Prostate gland (tissue), 2 donors: ENCODE data around the gene INPP5K. TPM values are rescaled to one million over a fixed set of nuclear protein-coding genes. Genes with fewer than 3 reads are reported as not detected.

Experiments
- DNase-seq: peaks from one replicate; pipeline ENCODE4 v3.0.0-alpha.2; 2019; ENCODE audit warnings: low spot score
- H3K27ac ChIP-seq, 2 donors: fragments of 200-600 bp; sonication (generic); 2 replicates each; pipeline ENCODE4 v1.5.1; 2017 to 2019
- H3K27me3 ChIP-seq: fragments of 200-600 bp; sonication (generic); replicated peaks from 2 replicates; pipeline ENCODE4 v1.5.1; 2019; ENCODE audit not compliant: insufficient read depth
- H3K36me3 ChIP-seq, 2 donors: fragments of 200-600 bp; sonication (generic); 1 replicate in 1 of 2; 2 replicates in 1 of 2; pipeline versions ENCODE4 v1.5.1 to v1.8.1; 2017 to 2019
- H3K4me1 ChIP-seq: fragments of 200-600 bp; sonication (generic); replicated peaks from 2 replicates; pipeline ENCODE4 v1.5.1; 2019
- H3K4me3 ChIP-seq, 2 donors: fragments of 200-600 bp; sonication (generic); 2 replicates each; pipeline ENCODE4 v1.5.1; 2017 to 2019
- H3K9me3 ChIP-seq: fragments of 200-600 bp; sonication (generic); 2 replicates; pipeline ENCODE4 v1.5.1; 2017
- POLR2A ChIP-seq: fragments of 450-650 bp; IDR thresholded peaks from one replicate; pipeline ENCODE4 v1.6.1; 2016; ENCODE audit warnings: antibody characterized with exemption, mild to moderate bottlenecking
- POLR2AphosphoS5 ChIP-seq: sonication (generic); formaldehyde crosslinking; IDR thresholded peaks from one replicate; pipeline ENCODE4 v1.6.1; 2017; ENCODE audit warnings: antibody characterized with exemption
- WGBS: methylation state at CpG from one replicate; pipeline ENCODE4 v1.1.5; 2018; 5-methylcytosine and 5-hydroxymethylcytosine counted together
- intact Hi-C: fragments of 100-400 bp; cut with DNase I; formaldehyde crosslinking; loops from one replicate; pipeline ENCODE4 v1.14.2; 2022
- total RNA-seq, 2 donors: library from RNA; depleted of rRNA; stranded (reverse); fragments of >200 nt; gene quantifications; one replicate each; pipeline ENCODE4 v1.1.0, GENCODE V29; 2016
- TF ChIP-seq, protein P1 (sequence below), 4 experiments: fragments of 200-600 bp in 2 of 4; fragments of 450-650 bp in 2 of 4; sonication (generic) in 2 of 4; IDR thresholded peaks; 1 replicate in 3 of 4; 2 replicates in 1 of 4; pipeline ENCODE4 v1.5.1; 2016 to 2019; ENCODE audit warnings: antibody characterized with exemption in 4 of 4, mild to moderate bottlenecking in 2 of 4, moderate library complexity in 2 of 4

Gene INPP5K
- total RNA-seq, 2 donors from 2014 or later, result 82.7 to 87.4 TPM

GRCh38 chr17:1561420-1562175 lies 45.2 kb upstream of the INPP5K start:
- intact Hi-C loops, result no loop called here
- H3K4me3 ChIP-seq, result peak overlapping the region; percentile 89
- no peaks in the 10 kb centered on the region for H3K36me3 ChIP-seq
- WGBS, result 3% methylated on average over 47 of the region's 47 CpGs
- DNase-seq, result no peak
- peaks cover 19% of the 10 kb centered on the region for H3K4me1 ChIP-seq
- H3K27me3 ChIP-seq, result no peaks in the 10 kb centered on the region
- TF ChIP-seq, protein P1, sequence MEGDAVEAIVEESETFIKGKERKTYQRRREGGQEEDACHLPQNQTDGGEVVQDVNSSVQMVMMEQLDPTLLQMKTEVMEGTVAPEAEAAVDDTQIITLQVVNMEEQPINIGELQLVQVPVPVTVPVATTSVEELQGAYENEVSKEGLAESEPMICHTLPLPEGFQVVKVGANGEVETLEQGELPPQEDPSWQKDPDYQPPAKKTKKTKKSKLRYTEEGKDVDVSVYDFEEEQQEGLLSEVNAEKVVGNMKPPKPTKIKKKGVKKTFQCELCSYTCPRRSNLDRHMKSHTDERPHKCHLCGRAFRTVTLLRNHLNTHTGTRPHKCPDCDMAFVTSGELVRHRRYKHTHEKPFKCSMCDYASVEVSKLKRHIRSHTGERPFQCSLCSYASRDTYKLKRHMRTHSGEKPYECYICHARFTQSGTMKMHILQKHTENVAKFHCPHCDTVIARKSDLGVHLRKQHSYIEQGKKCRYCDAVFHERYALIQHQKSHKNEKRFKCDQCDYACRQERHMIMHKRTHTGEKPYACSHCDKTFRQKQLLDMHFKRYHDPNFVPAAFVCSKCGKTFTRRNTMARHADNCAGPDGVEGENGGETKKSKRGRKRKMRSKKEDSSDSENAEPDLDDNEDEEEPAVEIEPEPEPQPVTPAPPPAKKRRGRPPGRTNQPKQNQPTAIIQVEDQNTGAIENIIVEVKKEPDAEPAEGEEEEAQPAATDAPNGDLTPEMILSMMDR (IDR thresholded peaks at IDR 0.05), result peak in 2 of 4 experiments; percentile 34 to 38
- TF ChIP-seq POLR2A, result no peak
- H3K27ac ChIP-seq, result peak overlapping the region; percentile 79 to 91
- no peaks in the 10 kb centered on the region for H3K9me3 ChIP-seq

DNA sequence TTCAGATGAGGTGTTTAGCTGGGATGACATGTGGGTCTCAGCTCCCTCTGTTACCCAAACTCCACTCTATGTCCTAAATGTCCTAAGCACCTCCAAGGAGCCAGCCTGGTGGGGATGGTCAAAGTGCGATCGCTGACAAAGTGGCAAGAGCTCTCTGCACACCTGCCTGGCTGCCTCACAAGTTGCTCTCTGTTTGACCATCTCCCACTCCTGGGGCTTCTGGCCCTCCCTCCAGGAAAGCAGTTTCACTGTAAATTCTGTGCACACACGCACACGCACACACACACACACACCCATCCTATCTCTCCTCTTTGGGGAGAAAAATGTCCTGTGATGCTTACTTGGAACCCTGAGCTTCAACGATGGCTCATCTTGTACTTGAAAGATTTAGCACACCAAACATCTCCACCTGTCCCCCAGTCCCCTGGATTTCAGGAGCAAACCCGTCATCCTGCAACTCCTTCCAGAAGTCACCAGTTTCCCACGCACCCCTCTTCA lies 44.5 kb upstream of the INPP5K start:
- TF ChIP-seq POLR2A (no peak), POLR2AphosphoS5 (no peak)
- TF ChIP-seq, protein P1 (IDR thresholded peaks at IDR 0.05), result no peak
- WGBS, result 59% methylated on average over 7 of the region's 7 CpGs
- intact Hi-C loops, result no loop called here
- Histone ChIP-seq H3K36me3 (no peaks in the 10 kb centered on the region), H3K4me1 (peaks cover 19% of the 10 kb centered on the region), H3K4me3 (peak overlapping the region in 1 of 2 donors; percentile 89), H3K27ac (peak overlapping the region; percentile 1 to 91), H3K27me3 (no peaks in the 10 kb centered on the region), H3K9me3 (no peaks in the 10 kb centered on the region)
- DNase-seq, result no peak

GRCh38 chr17:1560101-1560857 lies 43.9 kb upstream of the INPP5K start:
- WGBS, result 27% methylated on average over 22 of the region's 22 CpGs
- H3K36me3 ChIP-seq, result no peaks in the 10 kb centered on the region
- TF ChIP-seq, protein P1 (IDR thresholded peaks at IDR 0.05), result no peak
- TF ChIP-seq POLR2AphosphoS5 (peak; percentile 73), POLR2A (no peak)
- no peaks in the 10 kb centered on the region for H3K9me3 ChIP-seq
- H3K4me3 ChIP-seq, result peak overlapping the region in 1 of 2 donors; percentile 2
- intact Hi-C loops, result no loop called here
- peak; percentile 69 for DNase-seq
- peak overlapping the region; percentile 1 to 91 for H3K27ac ChIP-seq
- peaks cover 26% of the 10 kb centered on the region for H3K4me1 ChIP-seq
- no peaks in the 10 kb centered on the region for H3K27me3 ChIP-seq

DNA sequence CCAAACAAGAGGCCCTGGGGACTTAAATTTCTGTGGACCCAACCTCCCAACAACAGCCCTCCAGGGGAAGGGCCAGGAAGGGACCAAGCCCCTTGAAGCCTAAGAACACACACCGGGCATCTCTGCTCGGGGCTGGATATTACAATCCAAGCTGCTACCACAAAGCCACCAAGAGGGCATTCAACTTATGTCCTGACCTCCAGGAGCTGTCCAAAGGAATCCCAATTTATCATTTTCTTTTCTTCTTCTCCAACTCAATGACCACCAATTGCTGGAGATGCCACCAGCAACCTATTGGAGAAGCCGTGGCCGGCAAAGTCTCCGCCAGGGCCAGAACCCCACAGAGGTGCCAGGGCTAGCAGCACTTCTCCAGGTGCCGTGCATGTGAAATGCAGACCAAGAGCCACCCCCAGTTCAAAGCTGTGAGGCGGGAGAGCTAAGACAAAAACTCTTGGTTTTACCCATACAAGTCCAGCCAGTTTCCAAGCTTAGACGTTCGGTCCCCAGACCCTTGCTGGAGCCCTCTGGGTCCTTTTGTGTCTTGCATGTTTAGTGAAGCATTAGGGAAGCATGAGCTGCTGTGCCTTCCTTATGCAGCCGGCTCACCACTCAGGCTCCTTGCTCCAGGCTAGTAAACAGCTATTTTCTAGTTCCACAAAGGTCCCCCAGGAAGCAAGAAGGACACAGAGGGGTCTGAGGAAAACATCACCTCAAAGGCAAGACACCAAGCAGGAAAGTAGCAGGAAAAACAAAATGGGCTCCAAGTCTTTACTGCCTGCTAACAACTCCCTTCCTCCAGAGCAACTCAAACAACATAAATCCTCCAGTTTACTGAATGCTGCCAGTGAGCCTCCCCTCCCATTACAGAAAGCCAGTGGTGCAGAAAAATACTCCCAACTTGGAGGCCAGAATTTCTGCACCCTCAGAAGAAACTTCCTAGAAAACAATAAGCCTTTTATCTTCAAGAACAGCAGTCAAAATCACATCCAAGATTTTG lies 42.9 kb upstream of the INPP5K start:
- H3K36me3 ChIP-seq, result no peaks in the 10 kb centered on the region
- H3K27me3 ChIP-seq, result no peaks in the 10 kb centered on the region
- no peak for DNase-seq
- peak overlapping the region; percentile 1 to 91 for H3K27ac ChIP-seq
- H3K9me3 ChIP-seq, result no peaks in the 10 kb centered on the region
- peak overlapping the region in 1 of 2 donors; percentile 2 for H3K4me3 ChIP-seq
- peaks cover 33% of the 10 kb centered on the region for H3K4me1 ChIP-seq
- WGBS, result 69% methylated on average over 10 of the region's 10 CpGs
- intact Hi-C loops, result no loop called here
- TF ChIP-seq POLR2AphosphoS5 (no peak), POLR2A (no peak)
- TF ChIP-seq, protein P1 (IDR thresholded peaks at IDR 0.05), result no peak
